ENCODE measurements around the gene WDR41. TPM values are rescaled to one million over a fixed set of nuclear protein-coding genes. Genes with fewer than 3 reads are reported as not detected.
"Not testable (repeated sequence)": the region's sequence is repeated elsewhere in the genome, so short reads cannot be mapped to it uniquely, and the experiment has no call there.

WDR41 gene
- total and polyA plus RNA-seq, 4 donors = 60.0 to 167 (median 86.0) TPM

DNA sequence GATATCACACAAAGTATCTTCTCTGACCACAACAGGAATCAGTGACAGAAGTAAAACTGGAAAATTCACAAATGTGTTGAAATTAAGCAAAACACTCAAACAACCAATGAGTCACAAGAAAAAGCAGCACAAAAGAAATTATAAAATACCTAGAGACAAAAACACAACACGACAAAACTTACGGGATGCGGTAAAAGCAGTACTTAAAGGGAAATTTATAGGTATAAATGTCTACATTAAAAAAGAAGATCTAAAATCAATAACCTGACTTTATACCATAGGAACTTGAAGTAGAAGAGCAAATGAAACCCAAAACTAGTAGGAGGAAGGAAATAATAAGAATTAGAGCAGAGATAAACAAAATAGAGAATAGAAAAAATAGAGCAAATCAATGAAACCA, 2.8 kb upstream of the WDR41 start:
- WGBS (ENCODE audit: insufficient coverage) = no CpG with 5 or more reads among the region's 3 CpGs
- Histone ChIP-seq H3K4me1 (ENCODE audit: control insufficient read depth, insufficient read depth, low read length) (peaks cover 3% of the 10 kb centered on the region), H3K27me3 (ENCODE audit: control insufficient read depth, insufficient read depth, low read length) (no peaks in the 10 kb centered on the region), H3K36me3 (ENCODE audit: control insufficient read depth, insufficient read depth, low read length) (no peaks in the 10 kb centered on the region), H3K27ac (ENCODE audit: low read depth, low read length) (no peak overlapping the region), H3K9me3 (ENCODE audit: control insufficient read depth, insufficient read depth, low read length) (no peaks in the 10 kb centered on the region), H3K4me3 (ENCODE audit: low read depth, low read length) (no peak overlapping the region)
- DNase-seq (ENCODE audit: low read depth in 4 of 6, low spot score in 6 of 6) = no peak

DNA sequence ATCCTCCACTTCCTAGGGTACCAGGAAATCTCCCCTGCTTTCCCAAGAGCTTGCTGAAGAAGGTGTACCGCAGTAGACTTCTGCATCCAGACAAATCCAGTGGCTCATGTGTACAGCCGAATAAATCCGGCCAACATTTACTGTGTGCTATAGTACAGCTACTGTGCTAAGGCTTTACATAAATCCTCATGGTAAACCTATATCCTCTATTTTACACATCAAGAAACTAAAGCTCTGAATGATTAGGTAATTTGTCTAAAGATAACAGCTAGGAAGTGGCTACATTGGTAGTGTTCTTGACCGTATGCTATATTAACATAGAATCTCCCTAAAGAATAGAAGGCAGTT, 511 bp upstream of the WDR41 start:
- H3K27me3 ChIP-seq (ENCODE audit: control insufficient read depth, insufficient read depth, low read length) = no peaks in the 10 kb centered on the region
- no peak for DNase-seq (ENCODE audit: low read depth in 4 of 6, low spot score in 6 of 6)
- no peak overlapping the region for H3K27ac ChIP-seq (ENCODE audit: low read depth, low read length)
- WGBS (ENCODE audit: insufficient coverage) = no CpG with 5 or more reads among the region's 4 CpGs
- H3K9me3 ChIP-seq (ENCODE audit: control insufficient read depth, insufficient read depth, low read length) = no peaks in the 10 kb centered on the region
- peak overlapping the region; percentile 90 for H3K4me3 ChIP-seq (ENCODE audit: low read depth, low read length)
- H3K36me3 ChIP-seq (ENCODE audit: control insufficient read depth, insufficient read depth, low read length) = no peaks in the 10 kb centered on the region
- H3K4me1 ChIP-seq (ENCODE audit: control insufficient read depth, insufficient read depth, low read length) = peaks cover 4% of the 10 kb centered on the region

DNA sequence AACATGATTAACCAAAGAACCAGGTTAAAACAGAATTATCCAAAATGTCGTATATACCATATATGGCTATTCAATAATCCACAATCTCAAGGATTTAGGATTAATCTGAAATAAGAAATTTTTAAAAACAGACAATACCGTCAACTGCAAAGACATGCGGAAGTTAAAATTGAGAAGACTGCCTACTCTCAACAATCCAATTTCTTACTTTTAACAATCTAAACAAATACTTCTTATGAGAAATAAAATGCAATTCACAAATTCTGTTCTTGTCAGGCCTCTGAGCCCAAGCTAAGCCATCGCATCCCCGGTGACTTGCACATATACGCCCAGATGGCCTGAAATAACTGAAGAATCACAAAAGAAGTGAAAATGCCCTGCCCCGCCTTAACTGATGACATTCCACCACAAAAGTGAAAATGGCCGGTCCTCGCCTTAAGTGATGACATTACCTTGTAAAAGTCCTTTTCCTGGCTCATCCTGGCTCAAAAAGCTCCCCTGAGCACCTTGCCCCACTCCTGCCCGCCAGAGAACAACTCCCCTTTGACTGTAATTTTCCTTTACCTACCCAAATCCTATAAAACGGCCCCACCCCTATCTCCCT, 1.3 kb downstream of the WDR41 start:
- not testable (repeated sequence) for DNase-seq (ENCODE audit: low read depth in 4 of 6, low spot score in 6 of 6); H3K27me3 ChIP-seq (ENCODE audit: control insufficient read depth, insufficient read depth, low read length); H3K36me3 ChIP-seq (ENCODE audit: control insufficient read depth, insufficient read depth, low read length); H3K9me3 ChIP-seq (ENCODE audit: control insufficient read depth, insufficient read depth, low read length); H3K4me1 ChIP-seq (ENCODE audit: control insufficient read depth, insufficient read depth, low read length)
- Histone ChIP-seq H3K27ac (ENCODE audit: low read depth, low read length) (peak overlapping the region; percentile 99), H3K4me3 (ENCODE audit: low read depth, low read length) (peak overlapping the region; percentile 90)
- 29% methylated on average over 7 of the region's 11 CpGs for WGBS (ENCODE audit: insufficient coverage)

DNA sequence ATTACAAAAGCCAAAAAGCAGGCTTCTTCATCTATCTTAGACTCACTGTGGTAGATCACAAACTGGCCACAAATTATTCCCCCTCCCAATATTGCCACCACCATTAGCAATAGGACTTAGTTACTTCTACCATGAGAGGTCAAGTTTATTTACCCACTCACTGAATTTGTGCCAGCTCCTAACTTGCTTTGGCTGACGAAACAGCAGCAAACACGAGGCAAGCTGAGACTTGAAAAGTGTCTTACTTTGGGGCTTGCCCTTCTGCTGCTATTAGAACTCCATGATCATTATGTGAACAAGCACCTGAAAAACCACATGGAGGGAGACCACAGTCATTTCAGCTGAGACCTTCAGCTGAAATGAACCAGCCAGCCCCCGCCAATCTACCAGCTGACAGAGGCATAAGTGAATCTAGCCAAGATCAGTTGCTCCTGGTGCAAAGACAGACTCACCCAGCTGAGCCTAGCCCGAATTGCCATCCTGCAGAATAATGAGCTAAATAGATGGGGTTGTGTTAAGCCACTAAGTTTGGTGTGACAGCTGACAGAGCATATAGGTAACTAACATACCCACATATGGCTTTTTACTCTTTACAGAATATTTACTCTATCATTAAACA, 5.7 kb downstream of the WDR41 start:
- 70% methylated on average over 3 of the region's 4 CpGs for WGBS (ENCODE audit: insufficient coverage)
- Histone ChIP-seq H3K36me3 (ENCODE audit: control insufficient read depth, insufficient read depth, low read length) (peaks cover 4% of the 10 kb centered on the region), H3K4me3 (ENCODE audit: low read depth, low read length) (no peak overlapping the region), H3K27me3 (ENCODE audit: control insufficient read depth, insufficient read depth, low read length) (no peaks in the 10 kb centered on the region), H3K27ac (ENCODE audit: low read depth, low read length) (no peak overlapping the region), H3K9me3 (ENCODE audit: control insufficient read depth, insufficient read depth, low read length) (no peaks in the 10 kb centered on the region), H3K4me1 (ENCODE audit: control insufficient read depth, insufficient read depth, low read length) (peaks cover 4% of the 10 kb centered on the region)
- DNase-seq (ENCODE audit: low read depth in 4 of 6, low spot score in 6 of 6) = no peak

- no CpG with 5 or more reads among the region's 2 CpGs for WGBS (ENCODE audit: insufficient coverage)
- Histone ChIP-seq H3K4me3 (ENCODE audit: low read depth, low read length) (no peak overlapping the region), H3K27me3 (ENCODE audit: control insufficient read depth, insufficient read depth, low read length) (no peaks in the 10 kb centered on the region), H3K36me3 (ENCODE audit: control insufficient read depth, insufficient read depth, low read length) (peaks cover 7% of the 10 kb centered on the region), H3K4me1 (ENCODE audit: control insufficient read depth, insufficient read depth, low read length) (no peaks in the 10 kb centered on the region), H3K9me3 (ENCODE audit: control insufficient read depth, insufficient read depth, low read length) (no peaks in the 10 kb centered on the region), H3K27ac (ENCODE audit: low read depth, low read length) (no peak overlapping the region)
- no peak for DNase-seq (ENCODE audit: low read depth in 4 of 6, low spot score in 6 of 6)
These were observed 8.4 kb downstream of the WDR41 start for GRCh38 chr5:77483682-77484081.

GRCh38 chr5:77475041-77475440, 17.1 kb downstream of the WDR41 start:
- 98% methylated on average over 7 of the region's 11 CpGs for WGBS (ENCODE audit: insufficient coverage)
- H3K4me1 ChIP-seq (ENCODE audit: control insufficient read depth, insufficient read depth, low read length); H3K9me3 ChIP-seq (ENCODE audit: control insufficient read depth, insufficient read depth, low read length); H3K36me3 ChIP-seq (ENCODE audit: control insufficient read depth, insufficient read depth, low read length); DNase-seq (ENCODE audit: low read depth in 4 of 6, low spot score in 6 of 6); H3K27ac ChIP-seq (ENCODE audit: low read depth, low read length); H3K27me3 ChIP-seq (ENCODE audit: control insufficient read depth, insufficient read depth, low read length); H3K4me3 ChIP-seq (ENCODE audit: low read depth, low read length): not testable (repeated sequence)

DNA sequence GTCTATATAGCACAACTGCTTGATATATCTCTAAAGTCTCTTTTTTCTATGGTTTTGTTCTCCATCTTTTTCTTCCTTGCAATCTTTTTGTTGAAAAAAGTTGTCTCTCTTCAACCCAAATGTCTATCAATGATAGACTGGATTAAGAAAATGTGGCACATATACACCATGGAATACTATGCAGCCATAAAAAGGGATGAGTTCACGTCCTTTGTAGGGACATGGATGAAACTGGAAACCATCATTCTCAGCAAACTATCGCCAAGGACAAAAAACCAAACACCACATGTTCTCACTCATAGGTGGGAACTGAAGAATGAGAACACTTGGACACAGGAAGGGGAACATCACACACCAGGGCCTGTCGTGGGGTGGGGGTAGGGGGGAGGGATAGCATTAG, 23.2 kb downstream of the WDR41 start:
- H3K36me3 ChIP-seq (ENCODE audit: control insufficient read depth, insufficient read depth, low read length); H3K4me1 ChIP-seq (ENCODE audit: control insufficient read depth, insufficient read depth, low read length); H3K9me3 ChIP-seq (ENCODE audit: control insufficient read depth, insufficient read depth, low read length); DNase-seq (ENCODE audit: low read depth in 4 of 6, low spot score in 6 of 6); H3K27me3 ChIP-seq (ENCODE audit: control insufficient read depth, insufficient read depth, low read length); H3K27ac ChIP-seq (ENCODE audit: low read depth, low read length); H3K4me3 ChIP-seq (ENCODE audit: low read depth, low read length): not testable (repeated sequence)
- WGBS (ENCODE audit: insufficient coverage) = no CpG with 5 or more reads among the region's 3 CpGs

DNA sequence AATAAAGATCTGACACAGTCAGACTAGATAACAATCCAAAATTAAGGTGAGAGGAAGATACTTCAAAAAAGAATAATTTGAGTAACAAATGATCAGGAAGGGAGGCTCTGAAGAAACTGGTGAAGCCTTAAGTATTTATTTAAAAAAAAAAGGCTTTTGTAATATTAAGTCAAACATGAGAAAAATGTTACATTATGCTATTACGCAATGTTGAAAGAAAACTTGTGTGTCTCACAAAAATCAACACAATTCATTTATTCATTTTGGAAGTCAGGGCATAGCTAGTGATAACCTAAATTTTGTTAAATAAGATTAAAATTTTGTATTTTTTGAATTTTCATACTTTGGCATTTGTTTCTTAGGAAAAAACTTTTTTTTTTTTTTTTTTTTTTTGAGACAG, 28.2 kb downstream of the WDR41 start:
- Histone ChIP-seq H3K27me3 (ENCODE audit: control insufficient read depth, insufficient read depth, low read length) (no peaks in the 10 kb centered on the region), H3K36me3 (ENCODE audit: control insufficient read depth, insufficient read depth, low read length) (no peaks in the 10 kb centered on the region), H3K4me3 (ENCODE audit: low read depth, low read length) (no peak overlapping the region), H3K27ac (ENCODE audit: low read depth, low read length) (no peak overlapping the region), H3K4me1 (ENCODE audit: control insufficient read depth, insufficient read depth, low read length) (no peaks in the 10 kb centered on the region), H3K9me3 (ENCODE audit: control insufficient read depth, insufficient read depth, low read length) (no peaks in the 10 kb centered on the region)
- no CpG with 5 or more reads among the region's 1 CpG for WGBS (ENCODE audit: insufficient coverage)
- no peak for DNase-seq (ENCODE audit: low read depth in 4 of 6, low spot score in 6 of 6)

DNA sequence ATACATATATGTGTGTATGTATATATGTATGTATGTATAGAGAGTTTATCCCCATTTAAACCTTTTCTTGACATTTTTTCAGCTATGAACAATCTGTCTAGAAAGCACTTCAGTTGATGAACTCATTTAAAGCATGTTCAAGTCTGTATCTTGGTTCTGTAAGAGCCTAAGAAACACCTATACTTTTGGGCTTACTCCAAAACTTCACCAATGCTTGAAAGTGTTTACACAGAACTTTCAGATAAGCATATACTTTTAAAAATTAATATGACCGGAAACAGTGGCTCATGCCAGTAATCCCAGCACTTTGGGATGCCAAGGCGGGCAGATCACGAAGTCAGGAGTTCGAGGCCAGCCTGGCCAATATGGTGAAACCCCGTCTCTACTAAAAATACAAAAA, 30.8 kb downstream of the WDR41 start:
- H3K9me3 ChIP-seq (ENCODE audit: control insufficient read depth, insufficient read depth, low read length) = no peaks in the 10 kb centered on the region
- H3K27me3 ChIP-seq (ENCODE audit: control insufficient read depth, insufficient read depth, low read length) = no peaks in the 10 kb centered on the region
- no peak for DNase-seq (ENCODE audit: low read depth in 4 of 6, low spot score in 6 of 6)
- WGBS (ENCODE audit: insufficient coverage) = no CpG with 5 or more reads among the region's 5 CpGs
- no peak overlapping the region for H3K4me3 ChIP-seq (ENCODE audit: low read depth, low read length)
- H3K36me3 ChIP-seq (ENCODE audit: control insufficient read depth, insufficient read depth, low read length) = no peaks in the 10 kb centered on the region
- H3K27ac ChIP-seq (ENCODE audit: low read depth, low read length) = no peak overlapping the region
- H3K4me1 ChIP-seq (ENCODE audit: control insufficient read depth, insufficient read depth, low read length) = no peaks in the 10 kb centered on the region

- no peaks in the 10 kb centered on the region for H3K9me3 ChIP-seq (ENCODE audit: control insufficient read depth, insufficient read depth, low read length)
- no peaks in the 10 kb centered on the region for H3K27me3 ChIP-seq (ENCODE audit: control insufficient read depth, insufficient read depth, low read length)
- DNase-seq (ENCODE audit: low read depth in 4 of 6, low spot score in 6 of 6) = no peak
- no peaks in the 10 kb centered on the region for H3K36me3 ChIP-seq (ENCODE audit: control insufficient read depth, insufficient read depth, low read length)
- H3K4me1 ChIP-seq (ENCODE audit: control insufficient read depth, insufficient read depth, low read length) = no peaks in the 10 kb centered on the region
- no peak overlapping the region for H3K27ac ChIP-seq (ENCODE audit: low read depth, low read length)
- WGBS (ENCODE audit: insufficient coverage) = 92% methylated on average over 2 of the region's 3 CpGs
- H3K4me3 ChIP-seq (ENCODE audit: low read depth, low read length) = no peak overlapping the region
These were observed 38.0 kb downstream of the WDR41 start for GRCh38 chr5:77454123-77454522.

Measured in spinal cord (tissue), 10 donors.